Immature natural killer cell (primary cell): Measurements from ENCODE around the gene CAPG. TPM values are rescaled to one million over a fixed set of nuclear protein-coding genes. Genes with fewer than 3 reads are reported as not detected.

ENCODE experiments used
- DNase-seq, 3 donors: peaks; one replicate each; pipeline ENCODE4 v3.0.0; 2022; ENCODE audit warnings: mixed read lengths in 1 of 3
- H3K27ac Mint-ChIP-seq, 6 donors: one replicate each; pipeline ENCODE4 v1.8.0; 2020; ENCODE audit warnings: mixed read lengths in 6 of 6, mild to moderate bottlenecking in 5 of 6, inconsistent platforms in 4 of 6, moderate library complexity in 3 of 6
- H3K27me3 Mint-ChIP-seq, 3 donors: one replicate each; pipeline ENCODE4 v1.8.0; 2020 to 2021; ENCODE audit warnings: low read depth in 3 of 3, mild to moderate bottlenecking in 3 of 3, mixed read lengths in 3 of 3, moderate library complexity in 3 of 3, inconsistent platforms in 1 of 3
- H3K36me3 Mint-ChIP-seq, 3 donors: one replicate each; pipeline ENCODE4 v1.8.0; 2020; ENCODE audit warnings: mixed read lengths in 3 of 3, inconsistent platforms in 2 of 3, mild to moderate bottlenecking in 2 of 3
- H3K4me1 Mint-ChIP-seq, 2 donors: one replicate each; pipeline ENCODE4 v1.8.0; 2020; ENCODE audit warnings: inconsistent platforms in 2 of 2, mild to moderate bottlenecking in 2 of 2, mixed read lengths in 2 of 2, moderate library complexity in 1 of 2
- H3K4me3 Mint-ChIP-seq, 5 donors: one replicate each; pipeline ENCODE4 v1.8.0; 2020; ENCODE audit warnings: mild to moderate bottlenecking in 5 of 5, mixed read lengths in 5 of 5, inconsistent platforms in 3 of 5, moderate library complexity in 3 of 5
- H3K9me3 Mint-ChIP-seq, 6 donors: one replicate each; pipeline ENCODE4 v1.8.0; 2020; ENCODE audit warnings: mild to moderate bottlenecking in 6 of 6, mixed read lengths in 6 of 6, inconsistent platforms in 4 of 6, moderate library complexity in 3 of 6
- polyA plus RNA-seq, 3 donors: library from polyadenylated mRNA; unstranded; fragments of 300-500 nt; fragmentation: Illumina TruSeq; gene quantifications; one replicate each; pipeline ENCODE4 v1.2.3, GENCODE V29; 2021

The CAPG gene
- 100 to 1,000 TPM in 2 of 3 donors, 10 to 100 TPM in 1; 97.5 to 233 (median 232) TPM for polyA plus RNA-seq

DNA sequence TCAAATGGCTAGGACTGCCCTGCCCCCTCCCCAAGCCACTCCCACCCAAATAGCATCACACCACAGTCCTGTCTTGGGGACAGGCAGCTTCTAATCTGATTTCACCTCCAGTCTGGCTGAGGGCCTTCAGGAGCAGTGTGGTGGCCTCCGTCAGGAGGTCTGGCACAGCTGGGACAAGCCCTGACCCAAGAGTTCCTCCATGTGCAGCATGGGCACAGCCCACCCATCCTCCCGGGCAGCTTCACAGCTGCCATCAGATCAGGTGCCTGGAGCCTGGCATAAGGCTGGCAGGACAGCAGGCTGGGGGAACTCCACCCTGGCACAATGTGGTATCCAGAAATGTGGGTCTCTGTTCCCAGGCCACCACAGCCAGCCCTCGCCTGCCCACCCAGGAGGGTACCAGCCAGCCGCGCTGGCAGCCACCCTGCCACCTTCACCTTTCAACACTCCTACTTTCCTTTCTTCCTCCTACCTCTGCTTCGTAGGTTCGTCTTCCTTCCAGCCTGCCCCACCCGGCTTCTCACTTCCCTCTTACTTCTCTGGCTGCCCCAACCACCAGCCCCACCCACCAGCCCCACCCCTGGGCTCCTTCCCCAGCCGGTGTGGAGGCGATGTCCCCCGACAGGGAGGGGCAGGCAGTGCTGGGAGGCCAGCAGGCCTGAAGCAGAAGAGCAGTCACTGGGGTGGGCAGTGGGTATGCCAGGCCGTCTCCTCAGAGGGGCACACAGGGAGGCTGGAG, at the start of gene CAPG:
Gene CAPG (minus strand): TSS at position 522 of the 739 bp plus-strand sequence. CDS start 8,221 bp downstream, outside the sequence.
- Mint-ChIP-seq H3K9me3 (no peaks in the 10 kb centered on the region), H3K36me3 (peaks cover 0 to 4% (median 2%) of the 10 kb centered on the region in 3 donors), H3K4me1 (peaks cover 67 to 73% of the 10 kb centered on the region in 2 donors), H3K27ac (peak within 1 kb of the TSS in 3 of 6 donors; percentile 26 to 68 (median 50)), H3K4me3 (peak within 1 kb of the TSS; percentile 70 to 77 (median 75)), H3K27me3 (peaks cover 7 to 21% (median 19%) of the 10 kb centered on the region in 3 donors)
- DNase-seq: no peak

DNA sequence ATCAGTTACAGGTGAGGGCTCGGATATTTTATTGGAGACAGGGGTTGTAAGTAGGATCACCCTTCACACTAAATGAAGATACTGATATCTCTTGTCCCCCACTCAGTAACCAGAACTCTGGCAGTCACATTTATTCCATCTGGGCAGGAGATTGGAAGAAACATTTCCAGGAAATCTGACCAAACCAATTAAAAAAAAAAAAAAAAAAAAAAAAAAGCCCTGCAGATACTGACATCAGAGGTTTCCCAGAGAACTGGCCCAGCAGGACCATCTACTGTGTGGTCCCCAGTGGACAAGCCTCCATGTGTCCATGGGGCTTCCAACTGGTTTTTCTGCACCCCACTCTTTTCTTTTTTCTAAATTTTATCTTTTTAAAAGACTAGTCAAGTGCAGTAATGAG, 49.6 kb upstream of the CAPG start:
- Mint-ChIP-seq H3K9me3 (no peaks in the 10 kb centered on the region), H3K27me3 (peaks cover 0 to 6% (median 4%) of the 10 kb centered on the region in 3 donors), H3K4me3 (no peak overlapping the region), H3K27ac (no peak overlapping the region), H3K4me1 (no peaks in the 10 kb centered on the region), H3K36me3 (no peaks in the 10 kb centered on the region)
- no peak for DNase-seq

- DNase-seq: no peak
- Mint-ChIP-seq H3K4me1 (no peaks in the 10 kb centered on the region), H3K4me3 (no peak overlapping the region), H3K36me3 (no peaks in the 10 kb centered on the region), H3K27ac (peak overlapping the region in 1 of 6 donors; percentile 16), H3K9me3 (no peaks in the 10 kb centered on the region), H3K27me3 (peaks cover 0 to 6% (median 4%) of the 10 kb centered on the region in 3 donors)
These were observed 48.7 kb upstream of the CAPG start for GRCh38 chr2:85458601-85459563.

DNA sequence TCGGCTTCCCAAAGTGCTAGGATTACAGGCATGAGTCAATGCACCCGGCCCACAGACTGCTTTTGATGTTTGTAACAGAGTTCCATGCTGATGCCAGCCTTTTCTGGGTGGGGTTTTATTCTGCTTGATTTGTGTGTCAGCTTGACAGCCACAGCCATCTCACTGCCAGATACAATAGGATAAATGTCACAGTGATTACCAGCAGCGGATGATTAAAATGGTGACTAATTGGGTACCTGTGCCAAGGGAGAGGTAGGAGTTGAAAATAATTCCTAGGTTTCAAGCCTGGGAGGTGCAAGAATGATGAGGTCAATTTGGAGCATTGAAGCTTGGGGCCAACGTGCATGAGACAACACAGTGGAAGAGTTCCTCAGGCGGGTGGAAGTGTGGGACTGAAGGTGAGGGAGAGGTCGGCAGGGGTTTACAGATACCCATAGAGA, 47.7 kb upstream of the CAPG start:
- H3K27ac Mint-ChIP-seq: no peak overlapping the region
- no peak for DNase-seq
- no peaks in the 10 kb centered on the region for H3K9me3 Mint-ChIP-seq
- no peak overlapping the region for H3K4me3 Mint-ChIP-seq
- H3K36me3 Mint-ChIP-seq: no peaks in the 10 kb centered on the region
- H3K27me3 Mint-ChIP-seq: peaks cover 0 to 6% (median 4%) of the 10 kb centered on the region in 3 donors
- no peaks in the 10 kb centered on the region for H3K4me1 Mint-ChIP-seq

DNA sequence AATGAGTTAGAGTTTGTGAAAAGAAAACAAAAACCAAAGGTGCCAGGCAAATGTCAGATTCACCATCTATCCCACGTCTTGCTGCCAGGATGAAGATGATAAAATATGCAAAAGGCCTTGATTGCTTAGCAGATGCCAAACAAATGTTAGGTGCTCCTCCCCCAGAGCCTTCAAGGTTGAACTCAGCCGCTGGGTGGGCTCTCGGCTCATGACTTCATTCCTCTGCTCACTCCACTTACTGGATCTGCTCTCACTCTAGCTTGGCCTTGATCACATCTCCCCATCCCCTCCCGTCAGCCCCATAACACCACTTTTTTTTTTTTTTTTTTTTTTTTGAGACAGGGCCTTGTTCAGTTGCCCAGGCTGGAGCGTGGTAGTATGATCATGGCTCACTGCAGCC, 46.9 kb upstream of the CAPG start:
- no peaks in the 10 kb centered on the region for H3K36me3 Mint-ChIP-seq
- no peak for DNase-seq
- H3K9me3 Mint-ChIP-seq: no peaks in the 10 kb centered on the region
- no peak overlapping the region for H3K4me3 Mint-ChIP-seq
- peaks cover 0 to 9% (median 4%) of the 10 kb centered on the region in 3 donors for H3K27me3 Mint-ChIP-seq
- H3K4me1 Mint-ChIP-seq: no peaks in the 10 kb centered on the region
- H3K27ac Mint-ChIP-seq: no peak overlapping the region

- Mint-ChIP-seq H3K4me3 (no peak overlapping the region), H3K27ac (no peak overlapping the region), H3K4me1 (no peaks in the 10 kb centered on the region), H3K36me3 (no peaks in the 10 kb centered on the region), H3K9me3 (no peaks in the 10 kb centered on the region), H3K27me3 (peaks cover 0 to 9% (median 4%) of the 10 kb centered on the region in 3 donors)
- no peak for DNase-seq
These were observed 45.5 kb upstream of the CAPG start for GRCh38 chr2:85455552-85456090.

GRCh38 chr2:85453571-85453970, 43.4 kb upstream of the CAPG start:
- H3K4me3 Mint-ChIP-seq: no peak overlapping the region
- H3K27ac Mint-ChIP-seq: no peak overlapping the region
- no peaks in the 10 kb centered on the region for H3K9me3 Mint-ChIP-seq

GRCh38 chr2:85452237-85452636, 42.1 kb upstream of the CAPG start:
- peaks cover 0 to 10% (median 2%) of the 10 kb centered on the region in 3 donors for H3K27me3 Mint-ChIP-seq
- H3K36me3 Mint-ChIP-seq: no peaks in the 10 kb centered on the region
- H3K9me3 Mint-ChIP-seq: no peaks in the 10 kb centered on the region
- no peak for DNase-seq
- no peaks in the 10 kb centered on the region for H3K4me1 Mint-ChIP-seq
- H3K27ac Mint-ChIP-seq: no peak overlapping the region
- H3K4me3 Mint-ChIP-seq: no peak overlapping the region

More at GRCh38 chr2:85453571-85453970, 43.4 kb upstream of the CAPG start:
- no peak for DNase-seq
- no peaks in the 10 kb centered on the region for H3K4me1 Mint-ChIP-seq
- peaks cover 0 to 10% (median 4%) of the 10 kb centered on the region in 3 donors for H3K27me3 Mint-ChIP-seq
- no peaks in the 10 kb centered on the region for H3K36me3 Mint-ChIP-seq

DNA sequence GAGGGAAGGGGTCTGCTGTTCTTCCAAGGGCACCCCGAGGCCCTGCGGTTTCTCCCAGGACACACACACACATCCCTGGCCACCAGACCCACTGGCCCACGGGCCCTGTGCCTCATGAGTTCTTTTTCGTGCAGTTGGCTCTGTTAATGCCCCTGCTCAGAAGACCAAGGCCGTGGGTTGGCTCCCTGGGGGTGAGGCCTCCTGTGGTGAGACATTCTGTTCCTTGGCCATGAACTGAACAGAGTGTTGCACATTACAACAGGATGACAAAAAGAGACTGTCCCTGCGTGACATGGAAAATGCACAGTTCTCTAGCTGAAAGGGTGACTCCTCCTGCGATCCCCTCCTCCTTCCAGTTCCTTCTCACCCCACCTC, 39.0 kb upstream of the CAPG start:
- H3K27me3 Mint-ChIP-seq: peaks cover 0 to 4% (median 2%) of the 10 kb centered on the region in 3 donors
- no peak overlapping the region for H3K4me3 Mint-ChIP-seq
- no peaks in the 10 kb centered on the region for H3K9me3 Mint-ChIP-seq
- H3K36me3 Mint-ChIP-seq: no peaks in the 10 kb centered on the region
- no peak overlapping the region for H3K27ac Mint-ChIP-seq
- no peak for DNase-seq
- H3K4me1 Mint-ChIP-seq: no peaks in the 10 kb centered on the region

- Mint-ChIP-seq H3K27ac (no peak overlapping the region), H3K9me3 (no peaks in the 10 kb centered on the region), H3K4me1 (no peaks in the 10 kb centered on the region), H3K36me3 (no peaks in the 10 kb centered on the region), H3K4me3 (no peak overlapping the region), H3K27me3 (peaks cover 0 to 4% (median 2%) of the 10 kb centered on the region in 3 donors)
- DNase-seq: no peak
These were observed 38.5 kb upstream of the CAPG start for GRCh38 chr2:85448461-85449213.

GRCh38 chr2:85447222-85447585, 37.0 kb upstream of the CAPG start:
- H3K4me3 Mint-ChIP-seq: no peak overlapping the region
- no peaks in the 10 kb centered on the region for H3K9me3 Mint-ChIP-seq
- H3K27ac Mint-ChIP-seq: no peak overlapping the region
- H3K4me1 Mint-ChIP-seq: no peaks in the 10 kb centered on the region
- H3K27me3 Mint-ChIP-seq: peaks cover 0 to 3% (median 2%) of the 10 kb centered on the region in 3 donors
- no peaks in the 10 kb centered on the region for H3K36me3 Mint-ChIP-seq
- no peak for DNase-seq

- H3K27ac Mint-ChIP-seq: no peak overlapping the region
- no peaks in the 10 kb centered on the region for H3K4me1 Mint-ChIP-seq
- no peak for DNase-seq
These were observed 36.4 kb upstream of the CAPG start for GRCh38 chr2:85446296-85447221.

More at GRCh38 chr2:85446296-85447221, 36.4 kb upstream of the CAPG start:
- H3K4me3 Mint-ChIP-seq: no peak overlapping the region
- H3K36me3 Mint-ChIP-seq: no peaks in the 10 kb centered on the region
- H3K9me3 Mint-ChIP-seq: no peaks in the 10 kb centered on the region
- peaks cover 0 to 3% (median 2%) of the 10 kb centered on the region in 3 donors for H3K27me3 Mint-ChIP-seq
